SK-N-SH treated with all-trans-retinoic acid at 6 μM for 48 hours (cell line): ENCODE measurements around the gene LRRC51.

Experiments used
- BACH2 ChIP-seq: fragments of 250-450 bp; sonication (Bioruptor Pico); IDR thresholded peaks from 2 replicates; pipeline ENCODE4 v1.9.0; 2021; ENCODE audit warnings: mild to moderate bottlenecking, borderline replicate concordance
- ISL1 ChIP-seq: fragments of 250-450 bp; sonication (Bioruptor Pico); IDR thresholded peaks from 2 replicates; pipeline ENCODE4 v2.1.2; 2022; ENCODE audit warnings: mild to moderate bottlenecking, moderate library complexity
- OSR1 ChIP-seq: fragments of 250-450 bp; sonication (Bioruptor Pico); IDR thresholded peaks from 2 replicates; pipeline ENCODE4 v1.8.0; 2022; ENCODE audit warnings: moderate library complexity, mild to moderate bottlenecking, inconsistent platforms
- TCF4 ChIP-seq: fragments of 250-450 bp; sonication (Bioruptor Pico); IDR thresholded peaks from 2 replicates; pipeline ENCODE4 v1.8.0; 2021; ENCODE audit warnings: mild to moderate bottlenecking, moderate library complexity, borderline replicate concordance
- ZC3H10 ChIP-seq: fragments of 250-450 bp; sonication (Bioruptor Pico); IDR thresholded peaks from 2 replicates; pipeline ENCODE4 v1.5.1; 2021; ENCODE audit warnings: mild to moderate bottlenecking, moderate library complexity
- ZFP3 ChIP-seq: fragments of 250-450 bp; sonication (Bioruptor Pico); IDR thresholded peaks from 2 replicates; pipeline ENCODE4 v1.5.0; 2020; ENCODE audit warnings: mild to moderate bottlenecking, moderate library complexity
- ZFP30 ChIP-seq: fragments of 450-650 bp; formaldehyde crosslinking; IDR thresholded peaks from 2 replicates; pipeline ENCODE4 v1.5.0; 2022; ENCODE audit warnings: mild to moderate bottlenecking, moderate library complexity
- ZNF565 ChIP-seq: fragments of 450-650 bp; formaldehyde crosslinking; conservative IDR thresholded peaks from 2 replicates; pipeline ENCODE4 v1.5.0; 2020; ENCODE audit warnings: low read depth, mild to moderate bottlenecking, moderate library complexity
- ZNF8 ChIP-seq: fragments of 450-650 bp; formaldehyde crosslinking; IDR thresholded peaks from 2 replicates; pipeline ENCODE4 v1.5.0; 2020; ENCODE audit warnings: mild to moderate bottlenecking, moderate library complexity
- TF ChIP-seq, protein P1 (sequence below): fragments of 250-450 bp; sonication (Bioruptor Pico); IDR thresholded peaks from 2 replicates; pipeline ENCODE4 v1.8.0; 2020; ENCODE audit warnings: mild to moderate bottlenecking, moderate library complexity, borderline replicate concordance
- TF ChIP-seq, protein P2 (sequence below): fragments of 250-450 bp; sonication (Bioruptor Pico); IDR thresholded peaks from 2 replicates; pipeline ENCODE4 v1.8.0; 2021; ENCODE audit warnings: low read depth, mild to moderate bottlenecking, moderate library complexity, borderline replicate concordance
- TF ChIP-seq, protein P3 (sequence below): fragments of 250-450 bp; sonication (Bioruptor Pico); IDR thresholded peaks from 2 replicates; pipeline ENCODE4 v1.5.1; 2020; ENCODE audit warnings: low read depth, mild to moderate bottlenecking, moderate library complexity

DNA sequence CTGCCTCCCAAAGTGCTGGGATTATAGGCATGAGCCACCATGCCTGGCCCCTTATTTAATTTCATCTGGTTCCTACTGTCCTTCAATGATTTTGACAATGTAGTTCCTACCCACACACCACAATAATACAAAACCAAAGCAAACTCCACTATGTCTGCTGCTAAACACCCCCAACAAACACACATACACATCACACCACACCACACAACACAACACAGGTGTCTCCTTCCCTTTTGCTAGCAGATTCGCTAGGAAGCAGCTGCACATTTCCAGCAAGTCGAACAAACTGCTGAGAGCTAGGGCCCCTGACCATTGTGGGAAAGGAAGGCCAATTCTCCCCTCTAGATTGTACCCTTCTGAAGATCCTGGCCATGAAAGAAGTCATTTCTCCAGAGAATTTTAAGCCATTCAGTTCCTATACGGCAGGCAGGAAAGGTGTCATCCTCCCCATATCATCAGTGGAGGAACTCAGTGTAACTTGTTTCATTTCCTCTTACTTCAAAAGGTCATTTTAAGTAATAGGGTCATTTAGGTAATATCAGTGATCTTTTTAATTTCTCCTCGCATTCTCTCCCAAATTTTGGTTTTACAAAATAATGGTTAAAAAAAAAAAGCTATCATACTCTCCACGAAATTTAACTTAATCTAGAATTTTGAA lies 18.8 kb upstream of the LRRC51 start:
- TF ChIP-seq TCF4 (CRISPR knock-in tag) = no peak
- no peak for TF ChIP-seq ZNF8
- TF ChIP-seq ISL1 = no peak
- no peak for TF ChIP-seq ZFP30
- TF ChIP-seq, protein P1, sequence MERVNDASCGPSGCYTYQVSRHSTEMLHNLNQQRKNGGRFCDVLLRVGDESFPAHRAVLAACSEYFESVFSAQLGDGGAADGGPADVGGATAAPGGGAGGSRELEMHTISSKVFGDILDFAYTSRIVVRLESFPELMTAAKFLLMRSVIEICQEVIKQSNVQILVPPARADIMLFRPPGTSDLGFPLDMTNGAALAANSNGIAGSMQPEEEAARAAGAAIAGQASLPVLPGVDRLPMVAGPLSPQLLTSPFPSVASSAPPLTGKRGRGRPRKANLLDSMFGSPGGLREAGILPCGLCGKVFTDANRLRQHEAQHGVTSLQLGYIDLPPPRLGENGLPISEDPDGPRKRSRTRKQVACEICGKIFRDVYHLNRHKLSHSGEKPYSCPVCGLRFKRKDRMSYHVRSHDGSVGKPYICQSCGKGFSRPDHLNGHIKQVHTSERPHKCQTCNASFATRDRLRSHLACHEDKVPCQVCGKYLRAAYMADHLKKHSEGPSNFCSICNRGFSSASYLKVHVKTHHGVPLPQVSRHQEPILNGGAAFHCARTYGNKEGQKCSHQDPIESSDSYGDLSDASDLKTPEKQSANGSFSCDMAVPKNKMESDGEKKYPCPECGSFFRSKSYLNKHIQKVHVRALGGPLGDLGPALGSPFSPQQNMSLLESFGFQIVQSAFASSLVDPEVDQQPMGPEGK = no peak
- TF ChIP-seq ZNF565 = no peak
- no peak for TF ChIP-seq ZFP3 (CRISPR knock-in tag)
- TF ChIP-seq, protein P2, sequence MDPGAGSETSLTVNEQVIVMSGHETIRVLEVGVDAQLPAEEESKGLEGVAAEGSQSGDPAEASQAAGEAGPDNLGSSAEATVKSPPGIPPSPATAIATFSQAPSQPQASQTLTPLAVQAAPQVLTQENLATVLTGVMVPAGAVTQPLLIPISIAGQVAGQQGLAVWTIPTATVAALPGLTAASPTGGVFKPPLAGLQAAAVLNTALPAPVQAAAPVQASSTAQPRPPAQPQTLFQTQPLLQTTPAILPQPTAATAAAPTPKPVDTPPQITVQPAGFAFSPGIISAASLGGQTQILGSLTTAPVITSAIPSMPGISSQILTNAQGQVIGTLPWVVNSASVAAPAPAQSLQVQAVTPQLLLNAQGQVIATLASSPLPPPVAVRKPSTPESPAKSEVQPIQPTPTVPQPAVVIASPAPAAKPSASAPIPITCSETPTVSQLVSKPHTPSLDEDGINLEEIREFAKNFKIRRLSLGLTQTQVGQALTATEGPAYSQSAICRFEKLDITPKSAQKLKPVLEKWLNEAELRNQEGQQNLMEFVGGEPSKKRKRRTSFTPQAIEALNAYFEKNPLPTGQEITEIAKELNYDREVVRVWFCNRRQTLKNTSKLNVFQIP (CRISPR knock-in tag) = no peak
- TF ChIP-seq ZC3H10 (CRISPR knock-in tag) = no peak
- no peak for TF ChIP-seq BACH2 (CRISPR knock-in tag)
- TF ChIP-seq, protein P3, sequence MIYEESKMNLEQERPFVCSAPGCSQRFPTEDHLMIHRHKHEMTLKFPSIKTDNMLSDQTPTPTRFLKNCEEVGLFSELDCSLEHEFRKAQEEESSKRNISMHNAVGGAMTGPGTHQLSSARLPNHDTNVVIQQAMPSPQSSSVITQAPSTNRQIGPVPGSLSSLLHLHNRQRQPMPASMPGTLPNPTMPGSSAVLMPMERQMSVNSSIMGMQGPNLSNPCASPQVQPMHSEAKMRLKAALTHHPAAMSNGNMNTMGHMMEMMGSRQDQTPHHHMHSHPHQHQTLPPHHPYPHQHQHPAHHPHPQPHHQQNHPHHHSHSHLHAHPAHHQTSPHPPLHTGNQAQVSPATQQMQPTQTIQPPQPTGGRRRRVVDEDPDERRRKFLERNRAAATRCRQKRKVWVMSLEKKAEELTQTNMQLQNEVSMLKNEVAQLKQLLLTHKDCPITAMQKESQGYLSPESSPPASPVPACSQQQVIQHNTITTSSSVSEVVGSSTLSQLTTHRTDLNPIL (CRISPR knock-in tag) = no peak
- no peak for TF ChIP-seq OSR1 (CRISPR knock-in tag)
